Motor neuron (in vitro differentiated cells): ENCODE measurements around the gene BET1. TPM values are rescaled to one million over a fixed set of nuclear protein-coding genes. Genes with fewer than 3 reads are reported as not detected.

ENCODE experiments used
- ATAC-seq, 8 experiments: fragments of 200-7000 bp; cut with Tn5 transposase; replicated peaks in 6 of 8; 2 replicates each; pipeline ENCODE4 v1.8.0; 2021; ENCODE audit warnings: mild to moderate bottlenecking in 8 of 8, moderate library complexity in 8 of 8
- H3K27ac ChIP-seq, 2 donors: fragments of 250-450 bp; sonication (Bioruptor Pico); 2 replicates each; pipeline ENCODE4 v1.9.0; 2021; ENCODE audit warnings: antibody characterized with exemption in 2 of 2, mild to moderate bottlenecking in 2 of 2, moderate library complexity in 1 of 2
- H3K4me1 ChIP-seq, 2 donors: fragments of 250-450 bp; sonication (Bioruptor Pico); replicated peaks in 1 of 2; 2 replicates each; pipeline ENCODE4 v1.6.1; 2021; ENCODE audit warnings: antibody characterized with exemption in 2 of 2, mild to moderate bottlenecking in 2 of 2, moderate library complexity in 1 of 2
- H3K4me3 ChIP-seq, 5 donors: fragments of 250-450 bp; sonication (Bioruptor Pico); 2 replicates each; pipeline ENCODE4 v1.9.0; 2021; ENCODE audit warnings: antibody characterized with exemption in 5 of 5, mild to moderate bottlenecking in 5 of 5, moderate library complexity in 4 of 5
- WGBS, 10 experiments: fragments of 450-650 bp; shearing (Covaris generic); methylation state at CpG; one replicate each; pipeline ENCODE4 v1.0.0; 2022; 5-methylcytosine and 5-hydroxymethylcytosine counted together
- in situ Hi-C, 9 experiments: fragments of 400-800 bp; cut with MboI; loops; one replicate each; pipeline ENCODE4 v1.15.0; 2021; ENCODE audit warnings: low sequenced_read_pairs in 9 of 9, low pct_unique_long_range_greater_than_20kb in 2 of 9; ENCODE audit not compliant: unreplicated experiment in 9 of 9
- total RNA-seq, 8 experiments: library from RNA; unstranded; fragments of 300-600 nt; gene quantifications; 2 replicates each; pipeline versions ENCODE4 v1.2.3 to v1.2.4, GENCODE V29; 2022

The BET1 gene
- total RNA-seq, 8 experiments from 2014 or later = 15.9 to 46.0 (median 29.9) TPM

GRCh38 chr7:93943816-93944540 lies 60.2 kb downstream of the BET1 start:
- H3K27ac ChIP-seq = no peak overlapping the region
- ATAC-seq = no peak

More at GRCh38 chr7:93943816-93944540, 60.2 kb downstream of the BET1 start:
- no peak overlapping the region for H3K4me3 ChIP-seq
- 48 to 100% (median 82%) methylated on average over 1 to 4 of the region's 4 CpGs for WGBS, 10 experiments
- H3K4me1 ChIP-seq = no peaks in the 10 kb centered on the region
- in situ Hi-C loops = no loop called here

Other genes with a start within 250 kb of the BET1 start
- 1,000 to 10,000 TPM in 1 of 8 experiments, 100 to 1,000 TPM in 2, 10 to 100 TPM in 1, 1 to 10 TPM in 1, under 1 TPM in 3; 0.23 to 4,336 (median 16.4) TPM for gene TFPI2, start 113.6 kb downstream of the BET1 start, total RNA-seq
- 1 to 10 TPM in 3 of 8 experiments, under 1 TPM in 1, not detected in 4; 0.67 to 2.3 (median 1.8) TPM for gene GNGT1, start 97.8 kb downstream of the BET1 start, total RNA-seq
- gene GNG11, start 82.6 kb downstream of the BET1 start, total RNA-seq = 10 to 100 TPM in 1 of 8 experiments, 1 to 10 TPM in 5, under 1 TPM in 2; 0.35 to 17.4 (median 1.4) TPM